SK-N-MC (cell line): ENCODE measurements around the gene PCID2.

Source experiments
- EZH2 ChIP-seq: fragments of 200-600 bp; sonication (generic); IDR thresholded peaks from one replicate; pipeline ENCODE4 v1.6.1; 2017; ENCODE audit warnings: antibody characterized with exemption
- FOXP2 ChIP-seq: optimal IDR thresholded peaks from 2 replicates; pipeline ENCODE3; 2011; ENCODE audit warnings: mild to moderate bottlenecking, moderate library complexity; ENCODE audit not compliant: insufficient read depth; ENCODE audit errors: extremely low read length, control extremely low read depth
- POLR2AphosphoS5 ChIP-seq: IDR thresholded peaks from 2 replicates; pipeline ENCODE4 v1.6.1; 2012; ENCODE audit warnings: mild to moderate bottlenecking, low read depth, low read length, borderline replicate concordance

GRCh38 chr13:113187883-113188665 lies 20.4 kb downstream of the PCID2 start:
- TF ChIP-seq EZH2 (no peak), POLR2AphosphoS5 (no peak), FOXP2 (no peak)
